Spinal cord (tissue), 10 donors: ENCODE measurements around the gene IGSF3. TPM values are rescaled to one million over a fixed set of nuclear protein-coding genes. Genes with fewer than 3 reads are reported as not detected.

Experiments
- DNase-seq, 6 donors: peaks; one replicate each; pipeline versions ENCODE4 v3.0.0 to v3.0.0-alpha.2; 2013 to 2015; ENCODE audit warnings: low spot score in 6 of 6, low read depth in 4 of 6
- H3K27ac ChIP-seq: one replicate; pipeline ENCODE4 v1.5.1; 2013; ENCODE audit warnings: low read depth, low read length, control low read depth
- H3K27me3 ChIP-seq: one replicate; pipeline ENCODE4 v1.6.1; 2013; ENCODE audit warnings: low read length; ENCODE audit not compliant: control insufficient read depth, insufficient read depth
- H3K36me3 ChIP-seq: one replicate; pipeline ENCODE4 v1.6.1; 2013; ENCODE audit warnings: low read length; ENCODE audit not compliant: control insufficient read depth, insufficient read depth
- H3K4me1 ChIP-seq: one replicate; pipeline ENCODE4 v1.6.1; 2013; ENCODE audit warnings: low read length; ENCODE audit not compliant: control insufficient read depth, insufficient read depth
- H3K4me3 ChIP-seq: one replicate; pipeline ENCODE4 v1.5.1; 2013; ENCODE audit warnings: low read depth, low read length, control low read depth
- H3K9me3 ChIP-seq: one replicate; pipeline ENCODE4 v1.6.1; 2013; ENCODE audit warnings: low read length; ENCODE audit not compliant: control insufficient read depth, insufficient read depth
- WGBS: methylation state at CpG from one replicate; pipeline ENCODE4 v1.1.5; 2013; ENCODE audit warnings: missing lambda C conversion rate; ENCODE audit not compliant: insufficient coverage; 5-methylcytosine and 5-hydroxymethylcytosine counted together
- polyA plus RNA-seq, 2 donors: library from polyadenylated mRNA; unstranded; fragments of 120-200 nt; gene quantifications; one replicate each; pipeline ENCODE4 v1.2.1, GENCODE V29; 2013; ENCODE audit not compliant: insufficient read length in 2 of 2
- total RNA-seq, 2 donors: library from RNA; depleted of rRNA in 1 of 2; stranded (reverse); fragments of 120-200 nt in 1 of 2; fragments of >200 nt in 1 of 2; gene quantifications; one replicate each; pipeline versions ENCODE4 v1.2.3 to v1.2.4, GENCODE V29; 2013 to 2014
- donor health status: healthy.

IGSF3 gene
- total and polyA plus RNA-seq, 4 donors: 25.7 to 52.4 (median 45.3) TPM

GRCh38 chr1:116558571-116558970, 109.0 kb downstream of the IGSF3 start:
- H3K4me3 ChIP-seq: no peak overlapping the region
- H3K36me3 ChIP-seq: no peaks in the 10 kb centered on the region
- peaks cover 2% of the 10 kb centered on the region for H3K9me3 ChIP-seq
- no peak overlapping the region for H3K27ac ChIP-seq
- no CpG with 5 or more reads among the region's 1 CpG for WGBS
- no peaks in the 10 kb centered on the region for H3K4me1 ChIP-seq
- DNase-seq: no peak
- H3K27me3 ChIP-seq: no peaks in the 10 kb centered on the region

GRCh38 chr1:116558140-116558549, 109.4 kb downstream of the IGSF3 start:
- Histone ChIP-seq H3K36me3 (no peaks in the 10 kb centered on the region), H3K4me1 (no peaks in the 10 kb centered on the region), H3K27me3 (no peaks in the 10 kb centered on the region), H3K27ac (no peak overlapping the region), H3K4me3 (no peak overlapping the region), H3K9me3 (no peaks in the 10 kb centered on the region)
- WGBS: no CpG with 5 or more reads among the region's 4 CpGs
- no peak for DNase-seq

GRCh38 chr1:116557323-116557878, 110.1 kb downstream of the IGSF3 start:
- Histone ChIP-seq H3K36me3 (no peaks in the 10 kb centered on the region), H3K4me3 (no peak overlapping the region), H3K9me3 (no peaks in the 10 kb centered on the region), H3K27me3 (no peaks in the 10 kb centered on the region), H3K27ac (no peak overlapping the region), H3K4me1 (no peaks in the 10 kb centered on the region)
- whole genome bisulfite sequencing: 96% methylated on average over 3 of the region's 4 CpGs
- DNase-seq: no peak

GRCh38 chr1:116556289-116557006, 111.1 kb downstream of the IGSF3 start:
- Histone ChIP-seq H3K9me3 (no peaks in the 10 kb centered on the region), H3K36me3 (no peaks in the 10 kb centered on the region), H3K27ac (no peak overlapping the region), H3K4me1 (no peaks in the 10 kb centered on the region), H3K27me3 (no peaks in the 10 kb centered on the region), H3K4me3 (no peak overlapping the region)
- 80% methylated on average over 6 of the region's 6 CpGs for WGBS
- DNase-seq: no peak

- H3K27me3 ChIP-seq: no peaks in the 10 kb centered on the region
- no peaks in the 10 kb centered on the region for H3K9me3 ChIP-seq
- DNase-seq: no peak
- H3K27ac ChIP-seq: no peak overlapping the region
- H3K4me3 ChIP-seq: no peak overlapping the region
- no peaks in the 10 kb centered on the region for H3K4me1 ChIP-seq
- 85% methylated on average over 2 of the region's 2 CpGs for WGBS
- no peaks in the 10 kb centered on the region for H3K36me3 ChIP-seq
These were observed 112.6 kb downstream of the IGSF3 start for GRCh38 chr1:116554924-116555323.

- Histone ChIP-seq H3K4me1 (no peaks in the 10 kb centered on the region), H3K36me3 (no peaks in the 10 kb centered on the region), H3K27me3 (no peaks in the 10 kb centered on the region), H3K9me3 (no peaks in the 10 kb centered on the region), H3K4me3 (no peak overlapping the region), H3K27ac (no peak overlapping the region)
- 100% methylated on average over 1 of the region's 1 CpG for WGBS
- no peak for DNase-seq
These were observed 114.0 kb downstream of the IGSF3 start for GRCh38 chr1:116553386-116554115.

- H3K4me3 ChIP-seq: no peak overlapping the region
- no peaks in the 10 kb centered on the region for H3K4me1 ChIP-seq
- H3K9me3 ChIP-seq: no peaks in the 10 kb centered on the region
- H3K27ac ChIP-seq: no peak overlapping the region
- no peaks in the 10 kb centered on the region for H3K36me3 ChIP-seq
- no peak for DNase-seq
- 100% methylated on average over 1 of the region's 4 CpGs for WGBS
- no peaks in the 10 kb centered on the region for H3K27me3 ChIP-seq
These were observed 121.1 kb downstream of the IGSF3 start for GRCh38 chr1:116546354-116546977.

GRCh38 chr1:116545359-116545705, 122.2 kb downstream of the IGSF3 start:
- WGBS: 100% methylated on average over 1 of the region's 2 CpGs

GRCh38 chr1:116544588-116545358, 122.8 kb downstream of the IGSF3 start:
- H3K27me3 ChIP-seq: no peaks in the 10 kb centered on the region
- H3K27ac ChIP-seq: no peak overlapping the region
- no peaks in the 10 kb centered on the region for H3K9me3 ChIP-seq
- no peaks in the 10 kb centered on the region for H3K36me3 ChIP-seq
- DNase-seq: no peak
- H3K4me1 ChIP-seq: no peaks in the 10 kb centered on the region
- WGBS: 95% methylated on average over 7 of the region's 8 CpGs
- H3K4me3 ChIP-seq: no peak overlapping the region

More at GRCh38 chr1:116545359-116545705, 122.2 kb downstream of the IGSF3 start:
- Histone ChIP-seq H3K4me1 (no peaks in the 10 kb centered on the region), H3K36me3 (no peaks in the 10 kb centered on the region), H3K27ac (no peak overlapping the region), H3K4me3 (no peak overlapping the region), H3K27me3 (no peaks in the 10 kb centered on the region), H3K9me3 (no peaks in the 10 kb centered on the region)
- DNase-seq: no peak
